Dedifferentiated amniotic fluid mesenchymal stem cell (primary cell): ENCODE results near the gene ANGEL1.
A peak's percentile ranks its signal among the peaks of the same experiment; 100 is the strongest.

Experiments used
- DNase-seq: peaks from one replicate; pipeline ENCODE4 v3.0.0-alpha.2; 2016; ENCODE audit errors: extremely low spot score

Gene ANGEL1

DNA sequence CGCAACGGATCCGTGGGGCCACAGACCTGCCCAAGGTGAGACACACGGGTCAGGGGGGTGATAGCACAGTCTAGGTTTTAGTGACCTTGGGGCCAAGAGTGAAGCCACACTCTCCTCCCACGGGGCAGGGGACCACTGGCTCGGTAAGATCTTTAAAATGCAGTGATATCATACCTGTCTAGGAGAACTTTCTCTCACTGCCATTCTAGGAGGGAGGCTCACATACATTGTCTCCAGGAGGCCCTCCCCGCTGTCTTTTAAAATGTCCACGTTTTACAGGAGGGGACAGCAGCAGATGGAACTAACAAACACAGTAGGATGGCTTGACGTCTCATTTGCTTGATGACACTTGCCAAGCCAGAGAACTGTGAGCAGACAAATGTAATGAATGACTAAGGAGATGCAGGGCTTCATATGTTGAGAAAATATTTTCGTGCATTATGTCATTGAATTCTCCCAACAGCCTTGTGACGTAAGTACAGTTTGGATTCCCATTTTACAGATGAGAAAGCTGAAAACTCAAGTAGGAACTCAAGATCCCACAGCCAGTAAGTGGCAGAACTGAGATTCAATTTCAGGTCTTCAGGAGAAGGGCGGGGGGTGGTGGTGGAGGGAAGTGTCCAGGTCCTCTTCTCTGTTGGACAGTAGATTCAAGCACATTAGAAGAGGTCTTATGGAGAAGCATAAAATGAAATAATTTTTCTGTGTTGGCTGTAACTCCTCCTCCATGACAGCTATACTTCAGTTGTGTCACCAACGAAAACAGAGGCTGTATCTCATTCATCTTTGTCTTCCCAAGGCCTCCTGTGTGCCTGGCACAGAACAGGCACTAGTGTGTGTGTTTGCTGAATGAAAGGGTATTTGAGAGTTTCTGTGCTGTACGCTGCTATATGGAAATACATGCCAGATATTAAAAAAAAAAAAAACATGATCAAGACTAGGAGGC is 49.3 kb downstream of the ANGEL1 start:
- DNase-seq, result no peak

DNA sequence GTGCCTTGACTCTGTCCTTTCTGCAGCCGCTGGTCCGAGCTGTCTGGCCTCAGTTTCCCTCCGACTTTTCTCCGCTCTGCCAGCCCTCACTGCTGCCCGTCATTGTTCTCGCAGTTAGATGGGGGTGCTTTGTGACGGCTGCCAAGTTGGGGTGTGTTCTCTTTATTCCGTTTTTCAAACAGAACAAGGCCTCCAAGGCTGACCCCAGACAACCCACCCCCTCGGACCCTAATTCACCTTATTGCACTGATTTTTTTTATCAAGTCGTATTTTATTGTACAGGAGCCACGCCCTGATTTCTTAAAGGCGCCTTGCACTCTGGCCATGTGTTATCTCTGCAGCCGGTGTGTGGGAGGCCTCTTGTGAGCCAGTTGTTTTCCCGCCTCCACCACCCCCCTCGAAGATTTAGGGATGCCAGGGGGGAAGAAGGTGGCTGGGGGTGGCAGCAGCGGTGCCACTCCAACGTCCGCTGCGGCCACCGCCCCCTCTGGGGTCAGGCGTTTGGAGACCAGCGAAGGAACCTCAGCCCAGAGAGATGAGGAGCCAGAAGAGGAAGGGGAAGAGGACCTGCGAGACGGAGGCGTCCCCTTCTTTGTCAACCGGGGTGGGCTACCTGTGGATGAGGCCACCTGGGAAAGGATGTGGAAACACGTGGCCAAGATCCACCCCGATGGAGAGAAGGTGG is 50.1 kb downstream of the ANGEL1 start:
- no peak for DNase-seq

DNA sequence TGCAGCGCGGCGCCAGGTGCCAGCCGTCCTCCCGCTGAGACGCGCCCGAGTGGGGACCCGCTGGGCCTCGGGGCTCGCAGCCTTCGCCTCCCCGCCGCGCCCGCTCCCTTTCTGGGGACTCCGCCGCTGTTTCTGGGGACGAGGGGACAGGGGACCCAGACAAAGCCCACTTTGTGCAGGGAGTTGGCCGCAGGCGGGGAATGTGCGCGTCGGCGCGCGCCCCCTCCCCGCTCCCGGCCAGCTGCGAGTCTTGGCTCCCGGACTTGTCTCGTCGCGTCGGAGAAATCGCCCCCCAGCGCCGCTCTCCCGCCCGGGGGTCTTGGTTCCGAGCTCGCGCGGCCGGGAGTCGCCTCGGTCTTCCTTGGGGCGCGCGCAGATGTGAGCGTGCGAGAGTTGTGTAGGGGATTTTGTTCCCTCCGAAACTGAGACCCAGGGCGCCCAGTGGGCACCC is 50.7 kb downstream of the ANGEL1 start:
- no peak for DNase-seq

DNA sequence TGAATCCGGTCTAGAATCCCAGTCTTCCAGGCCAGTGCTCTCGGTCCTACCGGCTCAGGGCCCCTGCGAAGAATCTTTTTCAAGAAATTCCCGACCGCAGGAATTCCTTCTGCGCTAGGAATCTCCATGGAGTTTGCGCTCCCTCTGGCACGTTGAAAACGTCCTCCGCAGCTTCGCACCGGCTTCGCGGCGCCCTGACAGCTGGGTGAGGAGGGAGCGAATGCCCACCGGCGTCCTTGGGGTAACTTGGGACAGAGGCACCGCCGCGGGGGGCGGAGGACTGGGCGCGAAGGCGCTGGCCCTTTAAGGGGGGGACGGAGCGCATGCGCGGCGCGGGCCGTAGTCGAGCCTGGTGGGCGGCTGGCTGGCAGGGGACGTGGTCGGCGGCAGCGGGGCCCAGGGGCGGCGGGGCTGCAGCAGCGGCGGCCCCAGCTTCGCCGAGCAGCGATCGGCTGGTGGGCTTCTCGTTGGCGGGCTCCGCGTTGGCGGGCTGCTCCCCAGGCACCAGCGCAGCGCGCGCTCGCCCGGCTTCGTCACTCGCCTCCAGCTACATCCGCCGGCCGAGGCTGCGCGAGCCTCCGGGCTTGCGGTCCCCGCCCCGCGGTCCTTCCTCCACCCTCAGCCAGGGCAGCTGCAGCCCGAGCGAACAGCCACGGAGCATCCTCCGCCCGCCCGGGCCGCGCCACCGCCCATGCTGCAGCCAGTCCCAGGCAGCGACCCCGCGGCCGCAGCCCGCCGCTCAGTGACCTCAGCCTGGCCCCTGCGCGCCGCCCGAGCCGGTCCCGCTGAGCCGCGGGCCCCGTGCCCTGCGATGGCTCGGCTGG is 51.3 kb downstream of the ANGEL1 start, which contains the start of gene VASH1:
TSS of gene VASH1 (plus strand) at position 333 of the 824 bp plus-strand sequence. CDS start 1,354 bp downstream, outside the sequence.
- peak; percentile 52 for DNase-seq

DNA sequence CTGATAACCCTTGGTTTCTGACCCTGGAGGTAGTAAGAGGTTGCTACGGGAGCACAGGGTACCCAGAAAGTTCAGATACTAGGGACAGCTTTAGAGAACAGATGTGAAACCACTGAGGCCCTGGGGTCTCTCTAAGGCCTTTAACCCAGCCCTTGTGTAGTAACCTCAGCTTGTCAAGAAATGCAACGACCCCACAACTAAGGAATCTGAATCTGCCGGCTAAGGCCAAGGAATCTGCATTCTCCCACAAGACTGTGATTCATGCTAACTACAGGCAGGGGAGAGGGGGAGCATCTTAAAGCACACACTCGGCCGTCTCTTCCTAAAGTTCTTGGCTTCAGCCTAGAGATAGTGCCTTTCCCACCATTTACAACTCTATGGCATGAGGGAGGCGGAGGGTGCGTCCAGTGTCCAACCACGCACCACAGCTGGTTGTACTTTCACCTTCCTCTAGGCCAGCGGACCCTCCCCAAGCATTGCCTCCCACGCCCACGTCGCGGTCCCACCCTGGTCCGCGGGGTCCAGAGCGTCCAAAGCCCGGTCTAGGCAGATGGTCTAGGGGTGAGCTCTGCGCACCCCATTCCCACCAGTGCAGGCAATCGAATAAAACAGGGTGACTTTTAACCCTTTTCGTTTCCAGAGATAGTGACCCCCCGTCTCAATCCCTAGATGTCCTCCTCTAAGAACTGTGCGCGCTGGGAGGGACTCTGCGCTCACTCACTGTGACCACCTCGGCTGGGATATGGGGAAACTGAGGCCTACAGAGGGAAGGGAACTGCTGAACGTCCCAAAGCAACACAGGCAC is 52.1 kb downstream of the ANGEL1 start:
- DNase-seq, result no peak

DNA sequence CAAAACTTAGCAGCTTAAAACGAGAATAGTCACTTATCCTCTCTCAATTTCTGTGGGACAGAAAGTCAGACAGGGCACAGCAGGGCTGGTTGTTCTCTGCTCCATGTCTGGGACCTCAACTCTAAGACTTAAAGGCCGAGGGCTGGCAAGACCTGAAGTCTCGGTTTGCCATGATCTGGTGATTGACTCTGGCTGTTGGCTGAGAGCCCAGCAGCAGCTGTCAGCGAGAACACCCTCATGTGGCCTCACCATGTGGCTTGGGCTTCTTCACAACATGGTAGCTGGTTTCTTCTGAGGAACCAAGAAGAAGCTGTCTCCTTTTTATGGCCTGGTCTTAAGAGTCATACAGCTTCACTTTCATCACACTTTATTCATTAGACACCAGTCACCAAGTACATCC is 53.1 kb downstream of the ANGEL1 start:
- no peak for DNase-seq

DNA sequence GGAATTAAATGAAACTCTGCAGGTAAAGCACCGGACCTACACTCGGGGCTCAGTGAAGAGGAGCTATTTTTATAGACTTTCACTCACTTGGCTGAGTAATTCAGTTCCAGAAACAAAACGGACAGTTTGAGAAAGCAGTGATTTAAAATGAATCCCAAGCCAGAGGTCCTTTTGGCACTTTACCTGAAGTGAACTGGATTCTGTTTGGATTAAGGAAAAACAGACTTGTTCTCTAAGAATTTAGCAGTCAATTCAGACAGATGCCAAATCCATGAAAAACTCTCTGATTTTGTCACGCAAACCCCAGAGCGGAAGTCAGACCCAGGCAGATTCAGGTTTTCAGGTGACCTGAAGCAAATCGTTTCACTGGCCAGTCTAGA is 56.3 kb downstream of the ANGEL1 start:
- no peak for DNase-seq

DNA sequence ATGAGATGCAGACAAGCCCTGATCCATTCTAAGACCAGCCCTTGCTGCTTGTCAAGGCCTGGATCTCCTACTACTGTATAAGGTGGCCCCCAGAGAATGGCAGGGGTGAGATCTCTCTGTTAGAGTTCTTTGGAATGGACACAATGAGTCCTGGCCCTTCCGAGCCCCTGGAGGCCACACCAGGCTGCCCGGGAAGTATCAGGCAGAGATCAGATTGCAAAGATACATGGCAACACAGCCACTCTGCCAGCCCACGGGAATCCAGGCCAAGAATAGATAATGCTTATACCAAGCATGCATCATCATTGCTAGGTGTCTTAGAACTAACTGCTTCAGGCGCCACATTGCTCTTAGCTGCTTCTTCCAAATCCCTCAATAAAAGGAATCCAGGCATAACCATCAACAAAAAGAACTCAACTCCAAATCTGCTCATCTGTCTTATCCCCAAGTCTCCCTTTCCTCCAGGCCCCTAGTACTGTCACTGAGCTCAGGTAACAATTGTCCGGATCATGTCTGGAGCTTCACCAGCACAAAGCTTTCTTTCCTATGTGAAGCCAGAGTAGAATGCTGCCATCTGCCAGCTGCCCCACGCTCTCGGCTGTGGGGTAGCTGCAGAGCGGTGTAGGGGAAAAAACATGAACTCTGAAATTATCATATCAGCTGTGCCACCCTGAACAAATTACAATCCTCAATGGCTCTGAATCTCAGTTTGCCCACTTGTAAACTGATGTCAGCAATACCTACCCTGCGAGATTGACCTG is 56.9 kb downstream of the ANGEL1 start:
- DNase-seq, result no peak

DNA sequence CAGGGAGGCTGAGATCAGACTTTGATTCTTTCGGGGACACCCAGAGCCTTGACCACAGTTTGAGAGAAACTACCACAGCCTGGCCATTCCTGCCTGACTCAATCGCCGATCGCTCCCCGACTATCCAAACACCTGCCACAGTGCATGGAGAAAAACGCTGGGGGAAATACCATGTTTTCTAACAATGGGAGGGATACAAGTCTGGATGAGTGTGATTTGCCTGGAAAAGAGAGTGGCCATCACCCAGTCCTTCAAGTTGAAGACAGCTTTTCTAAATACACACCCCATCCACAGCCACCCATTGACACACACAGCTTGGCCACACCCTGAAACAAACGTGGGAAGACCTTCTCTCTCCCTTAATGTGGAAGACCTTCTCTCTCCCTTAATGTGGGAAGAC is 58.1 kb downstream of the ANGEL1 start:
- no peak for DNase-seq

DNA sequence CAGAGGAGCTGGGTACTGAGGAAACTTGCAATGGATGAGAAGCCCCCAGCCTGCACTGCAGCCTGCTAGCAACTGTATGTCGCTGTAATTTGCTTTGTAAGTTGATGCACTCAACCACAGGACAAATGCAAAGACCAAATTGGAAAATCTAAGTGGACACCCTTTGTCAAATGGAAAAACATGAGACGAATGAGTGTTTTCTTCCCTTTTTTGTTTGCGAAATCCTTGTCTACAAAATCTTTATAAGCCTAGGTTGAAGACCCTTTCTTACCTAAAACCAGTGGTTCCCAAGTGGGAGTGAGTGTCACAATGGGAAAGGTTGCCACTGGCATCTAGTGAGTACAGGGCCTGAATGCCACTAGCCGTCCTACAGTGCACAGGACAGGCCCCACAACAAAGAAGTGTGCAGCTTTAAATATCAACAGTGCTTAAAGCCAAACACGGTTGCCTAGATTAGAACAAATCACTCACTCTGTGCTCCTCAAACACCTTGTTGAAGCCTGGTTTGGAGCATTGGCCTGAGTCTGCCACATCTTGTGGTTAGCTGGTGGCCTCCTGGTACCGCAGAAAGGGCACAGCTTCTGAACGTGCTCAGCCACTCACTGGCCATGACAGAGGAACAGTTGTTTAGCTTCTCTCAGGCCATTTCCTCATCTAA is 59.0 kb downstream of the ANGEL1 start:
- no peak for DNase-seq

DNA sequence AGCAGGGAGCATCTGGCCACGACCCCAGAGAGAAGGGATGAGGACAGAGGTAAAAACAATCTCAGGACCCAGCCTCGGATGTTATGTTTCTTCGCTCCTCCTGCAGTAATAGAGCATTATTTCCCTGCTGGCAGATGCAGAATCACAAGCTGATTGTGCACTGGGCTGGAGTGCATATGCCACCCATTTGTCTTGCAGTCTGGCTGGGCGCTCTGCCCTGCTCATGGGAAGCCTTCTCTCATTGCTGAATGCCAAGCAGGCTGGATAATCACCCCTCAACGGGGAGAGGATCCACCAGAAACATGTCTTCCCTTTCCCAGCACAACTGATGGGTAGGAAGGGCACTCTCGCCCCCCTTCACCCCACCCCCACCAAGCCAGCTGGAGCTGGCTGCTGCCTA is 59.9 kb downstream of the ANGEL1 start:
- no peak for DNase-seq

DNA sequence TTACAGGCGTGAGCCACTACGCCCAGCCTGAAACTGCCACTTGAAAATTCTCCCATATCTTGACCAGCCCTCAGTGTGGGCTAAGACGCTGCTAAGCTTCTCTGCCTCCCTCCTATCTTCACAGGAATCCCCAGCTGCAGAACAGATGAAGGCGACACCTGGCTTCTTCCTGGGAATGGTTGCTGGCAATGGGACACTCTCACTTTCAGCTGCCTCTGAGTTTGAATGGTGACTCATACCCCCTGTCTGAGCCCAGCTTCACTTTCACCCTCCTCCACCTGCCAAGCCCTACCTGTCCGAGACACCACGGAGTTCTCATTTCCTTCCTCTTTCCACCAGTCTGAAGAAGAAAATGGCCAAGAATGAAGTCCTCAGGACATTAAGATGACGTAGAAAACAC is 69.7 kb downstream of the ANGEL1 start:
- DNase-seq, result no peak

DNA sequence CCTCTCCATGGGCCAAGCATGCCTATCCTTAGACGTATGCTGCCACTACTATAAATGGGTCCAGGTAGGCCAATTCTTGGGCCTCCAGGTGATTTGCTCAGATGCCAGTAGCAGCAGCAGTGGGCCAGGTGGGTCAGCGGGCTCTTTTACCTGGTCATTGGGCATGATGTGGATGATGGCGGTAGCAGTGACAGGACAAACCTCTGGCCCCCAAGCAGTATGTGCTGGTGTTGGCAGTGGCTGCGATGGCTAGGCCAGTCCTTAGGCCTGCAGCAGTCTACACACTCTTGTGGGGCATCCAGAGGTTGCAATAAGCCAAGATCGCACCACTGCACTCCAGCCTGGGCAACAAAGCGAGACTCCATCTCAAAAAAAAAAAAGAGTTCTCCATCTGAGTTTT is 70.5 kb downstream of the ANGEL1 start:
- no peak for DNase-seq

DNA sequence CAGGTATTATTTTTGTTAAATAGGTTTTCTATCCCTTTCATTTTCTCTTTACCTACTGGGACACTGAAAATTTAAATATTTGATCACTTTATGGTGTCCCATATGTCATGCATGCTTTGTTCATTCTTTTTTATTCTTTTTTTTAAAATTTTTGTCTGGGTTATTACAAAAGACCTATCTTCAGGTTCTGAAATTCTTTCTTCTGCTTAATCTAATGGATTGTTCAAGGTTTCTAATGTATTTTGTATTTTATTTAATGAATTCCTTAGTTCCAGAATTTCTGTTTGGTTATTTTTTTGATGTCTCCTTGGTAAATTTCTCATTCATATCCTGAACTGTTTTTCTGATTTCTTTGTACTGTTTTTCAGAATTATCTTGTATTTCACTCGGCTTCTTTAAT is 71.6 kb downstream of the ANGEL1 start:
- DNase-seq, result no peak
